ENCODE results near the gene SLC11A2.

SLC11A2 gene

DNA sequence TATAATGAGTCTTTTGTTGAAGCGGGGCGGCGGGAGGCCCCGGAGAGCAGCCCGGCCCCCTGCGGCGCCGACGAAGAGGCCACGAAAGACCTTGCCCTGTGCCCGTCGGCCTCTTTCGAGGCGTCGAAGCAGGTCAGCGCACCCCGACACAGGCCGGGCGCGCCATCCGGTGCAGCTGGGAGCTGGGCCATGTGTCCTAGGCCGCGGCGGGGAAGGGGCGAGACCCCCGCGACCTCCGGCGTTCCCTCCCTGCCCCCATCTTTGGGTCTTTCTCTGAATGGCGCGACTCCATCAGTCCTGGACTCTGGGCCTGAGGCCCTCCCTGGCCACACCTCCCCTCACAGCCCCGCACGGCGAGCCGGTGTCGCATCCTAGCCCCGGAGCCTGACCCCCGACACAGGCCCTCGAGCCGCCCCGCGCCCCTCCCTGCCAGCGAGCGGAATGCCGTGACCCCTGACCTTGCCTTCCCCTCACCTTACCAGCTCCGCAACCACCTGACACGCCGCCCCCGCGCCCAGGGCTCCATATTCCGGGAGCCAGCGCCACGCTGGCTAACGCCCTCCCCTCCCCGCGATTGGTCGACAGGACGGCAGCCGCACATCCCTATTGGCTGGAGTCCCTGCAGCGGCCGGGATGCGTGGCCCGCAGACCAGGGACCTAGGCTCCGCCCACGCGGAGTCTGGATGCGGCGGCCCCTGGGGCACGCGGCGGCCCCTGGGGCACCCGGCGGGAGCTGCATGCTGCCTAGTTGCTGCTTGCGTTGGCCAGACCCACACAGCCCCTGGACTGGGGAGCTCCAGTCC, at the start of gene SLC11A2:
TSS of gene SLC11A2 (minus strand) at position 549 of the 803 bp plus-strand sequence. CDS start 15,656 bp downstream, outside the sequence.
- H3K27me3 ChIP-seq (ENCODE audit: insufficient read depth, insufficient read length): no peaks in the 10 kb centered on the region
- no peak for TF ChIP-seq ZNF274 (IDR thresholded peaks at IDR 0.05; ENCODE audit: low read depth, low read length)
- TF ChIP-seq YY1 (IDR thresholded peaks at IDR 0.05; ENCODE audit: insufficient read depth, insufficient read length): no peak
- no peak for TF ChIP-seq SUZ12 (IDR thresholded peaks at IDR 0.05; ENCODE audit: extremely low read depth, insufficient read depth, insufficient read length)
- DNase-seq (ENCODE audit: low read depth, low spot score): peak; percentile 94
- no peaks in the 10 kb centered on the region for H3K9me3 ChIP-seq (ENCODE audit: insufficient read depth, low read length)
- peaks cover 7% of the 10 kb centered on the region for H3K4me1 ChIP-seq (ENCODE audit: insufficient read depth, insufficient read length)
- H3K36me3 ChIP-seq (ENCODE audit: insufficient read depth, insufficient read length, low read length): peaks cover 4% of the 10 kb centered on the region
- peak within 1 kb of the TSS; percentile 79 for H3K4me3 ChIP-seq (ENCODE audit: insufficient read length, low read depth)
- H3K9ac ChIP-seq (ENCODE audit: insufficient read length, low read depth): peak within 1 kb of the TSS; percentile 94

DNA sequence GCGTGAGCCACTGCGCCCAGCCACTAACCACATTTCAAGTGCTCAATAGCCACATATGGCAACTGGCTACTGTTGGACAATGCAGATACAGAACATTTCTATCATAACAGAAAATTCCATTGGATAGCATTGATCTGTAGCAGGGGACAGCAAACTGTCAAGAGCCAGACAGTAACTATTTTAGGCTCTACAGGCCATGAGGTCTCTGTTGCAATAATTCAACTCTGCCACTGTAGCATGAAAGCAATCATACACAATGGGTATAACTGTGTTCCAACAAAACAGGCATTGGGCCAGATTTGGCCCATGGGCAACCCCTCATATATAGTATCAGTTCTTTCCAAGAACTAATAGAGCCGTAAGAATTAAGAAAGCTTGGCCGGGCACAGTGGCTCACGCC, 49.2 kb upstream of the SLC11A2 start:
- no peak for TF ChIP-seq YY1 (IDR thresholded peaks at IDR 0.05; ENCODE audit: insufficient read depth, insufficient read length)
- no peak for TF ChIP-seq SUZ12 (IDR thresholded peaks at IDR 0.05; ENCODE audit: extremely low read depth, insufficient read depth, insufficient read length)
- TF ChIP-seq ZNF274 (IDR thresholded peaks at IDR 0.05; ENCODE audit: low read depth, low read length): no peak
- DNase-seq (ENCODE audit: low read depth, low spot score): no peak

DNA sequence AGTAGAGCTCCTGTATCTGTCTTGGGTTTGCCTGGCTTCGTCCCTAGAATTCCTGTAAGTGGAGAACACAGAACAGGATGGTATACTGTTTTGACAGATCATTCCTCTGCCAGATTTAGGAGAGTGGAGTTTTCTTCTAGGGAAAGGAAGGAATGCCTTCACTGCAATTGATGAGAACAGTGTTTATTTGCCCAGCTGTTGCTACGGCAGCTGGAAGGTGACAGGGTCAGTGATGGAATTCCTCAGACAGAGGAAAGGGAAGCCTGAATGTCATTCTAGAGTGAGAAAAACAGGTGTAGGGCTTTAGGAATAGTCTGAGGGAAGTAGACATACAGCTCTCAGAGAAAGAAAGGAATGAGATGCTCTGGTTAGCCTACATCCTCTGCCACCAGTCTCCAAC, 45.5 kb upstream of the SLC11A2 start:
- no peak overlapping the region for H3K4me3 ChIP-seq (ENCODE audit: insufficient read length, low read depth)
- peaks cover 80% of the 10 kb centered on the region for H3K36me3 ChIP-seq (ENCODE audit: insufficient read depth, insufficient read length, low read length)
- no peak for DNase-seq (ENCODE audit: low read depth, low spot score)
- no peaks in the 10 kb centered on the region for H3K27me3 ChIP-seq (ENCODE audit: insufficient read depth, insufficient read length)
- TF ChIP-seq SUZ12 (IDR thresholded peaks at IDR 0.05; ENCODE audit: extremely low read depth, insufficient read depth, insufficient read length): no peak
- no peak for TF ChIP-seq ZNF274 (IDR thresholded peaks at IDR 0.05; ENCODE audit: low read depth, low read length)
- TF ChIP-seq YY1 (IDR thresholded peaks at IDR 0.05; ENCODE audit: insufficient read depth, insufficient read length): no peak
- peaks cover 3% of the 10 kb centered on the region for H3K4me1 ChIP-seq (ENCODE audit: insufficient read depth, insufficient read length)
- no peaks in the 10 kb centered on the region for H3K9me3 ChIP-seq (ENCODE audit: insufficient read depth, low read length)
- no peak overlapping the region for H3K9ac ChIP-seq (ENCODE audit: insufficient read length, low read depth)

More for the DNA sequence above, 49.2 kb upstream of the SLC11A2 start:
- Histone ChIP-seq H3K9me3 (ENCODE audit: insufficient read depth, low read length) (no peaks in the 10 kb centered on the region), H3K9ac (ENCODE audit: insufficient read length, low read depth) (no peak overlapping the region), H3K36me3 (ENCODE audit: insufficient read depth, insufficient read length, low read length) (peaks cover 51% of the 10 kb centered on the region), H3K27me3 (ENCODE audit: insufficient read depth, insufficient read length) (no peaks in the 10 kb centered on the region), H3K4me3 (ENCODE audit: insufficient read length, low read depth) (no peak overlapping the region), H3K4me1 (ENCODE audit: insufficient read depth, insufficient read length) (peaks cover 3% of the 10 kb centered on the region)

DNA sequence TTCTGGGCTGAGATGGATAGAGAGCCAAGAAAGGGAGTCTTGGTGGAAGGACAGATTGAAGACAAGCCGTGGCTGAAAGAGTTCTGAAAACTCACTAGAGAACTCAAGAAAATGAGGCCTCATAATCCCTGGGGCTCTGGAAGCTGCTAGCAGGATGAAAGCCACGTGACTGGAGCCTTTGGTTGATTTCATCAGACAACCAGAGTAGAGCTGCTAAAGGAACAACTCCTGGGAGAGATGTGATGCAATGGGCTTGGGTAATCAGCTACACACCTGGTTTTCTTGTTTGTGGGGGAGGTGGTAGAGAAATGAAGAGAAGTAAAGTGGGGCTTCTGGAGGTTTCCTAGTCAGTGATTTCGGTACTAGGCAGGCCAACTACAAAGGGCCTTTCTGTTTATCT, 43.8 kb upstream of the SLC11A2 start:
- TF ChIP-seq ZNF274 (IDR thresholded peaks at IDR 0.05; ENCODE audit: low read depth, low read length): no peak
- peaks cover 84% of the 10 kb centered on the region for H3K36me3 ChIP-seq (ENCODE audit: insufficient read depth, insufficient read length, low read length)
- no peaks in the 10 kb centered on the region for H3K4me1 ChIP-seq (ENCODE audit: insufficient read depth, insufficient read length)
- H3K27me3 ChIP-seq (ENCODE audit: insufficient read depth, insufficient read length): no peaks in the 10 kb centered on the region
- H3K4me3 ChIP-seq (ENCODE audit: insufficient read length, low read depth): no peak overlapping the region
- no peak for DNase-seq (ENCODE audit: low read depth, low spot score)
- H3K9ac ChIP-seq (ENCODE audit: insufficient read length, low read depth): no peak overlapping the region
- no peaks in the 10 kb centered on the region for H3K9me3 ChIP-seq (ENCODE audit: insufficient read depth, low read length)

DNA sequence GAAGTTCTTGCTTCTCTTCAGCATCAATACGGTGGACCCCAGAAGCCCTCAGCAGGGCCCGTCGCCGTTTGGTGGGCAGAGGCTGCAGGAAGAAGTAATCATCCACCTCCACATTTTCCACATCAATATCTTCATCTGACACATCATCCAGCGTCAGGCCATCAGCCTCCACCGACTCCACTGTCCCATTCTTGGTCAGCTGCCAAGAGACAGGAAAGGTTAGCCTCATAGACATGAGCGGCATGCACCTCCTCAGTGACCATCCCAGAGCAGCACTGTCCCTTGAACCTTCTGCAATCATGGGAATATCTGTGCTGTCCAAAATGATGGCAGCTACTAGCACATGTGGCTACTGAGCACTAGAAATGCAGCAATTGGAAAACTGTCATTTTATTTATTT, 41.6 kb upstream of the SLC11A2 start:
- TF ChIP-seq YY1 (IDR thresholded peaks at IDR 0.05; ENCODE audit: insufficient read depth, insufficient read length) (no peak), SUZ12 (IDR thresholded peaks at IDR 0.05; ENCODE audit: extremely low read depth, insufficient read depth, insufficient read length) (no peak), ZNF274 (IDR thresholded peaks at IDR 0.05; ENCODE audit: low read depth, low read length) (no peak)
- no peak overlapping the region for H3K4me3 ChIP-seq (ENCODE audit: insufficient read length, low read depth)
- no peaks in the 10 kb centered on the region for H3K9me3 ChIP-seq (ENCODE audit: insufficient read depth, low read length)
- DNase-seq (ENCODE audit: low read depth, low spot score): no peak
- H3K27me3 ChIP-seq (ENCODE audit: insufficient read depth, insufficient read length): no peaks in the 10 kb centered on the region
- H3K36me3 ChIP-seq (ENCODE audit: insufficient read depth, insufficient read length, low read length): peaks cover 91% of the 10 kb centered on the region
- H3K4me1 ChIP-seq (ENCODE audit: insufficient read depth, insufficient read length): no peaks in the 10 kb centered on the region
- no peak overlapping the region for H3K9ac ChIP-seq (ENCODE audit: insufficient read length, low read depth)

DNA sequence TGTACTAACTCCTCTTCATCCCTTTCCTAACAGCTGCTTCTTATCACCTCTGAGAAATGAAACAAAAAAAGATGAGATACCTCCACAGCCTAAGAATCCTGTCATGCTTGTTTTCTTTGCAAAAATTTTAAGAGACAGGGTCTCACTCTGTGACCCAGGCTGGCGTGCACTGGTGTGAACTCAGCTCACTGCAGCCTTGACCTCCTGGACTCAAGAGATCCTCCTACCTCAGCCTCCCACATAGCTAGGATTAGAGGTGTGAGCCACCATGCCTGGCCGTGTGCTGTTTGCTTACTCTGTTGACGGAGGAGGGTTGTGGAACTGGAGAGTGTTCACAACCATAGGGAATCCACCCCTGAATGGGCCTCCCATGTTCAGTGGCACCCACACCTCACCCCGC, 41.0 kb upstream of the SLC11A2 start:
- Histone ChIP-seq H3K9ac (ENCODE audit: insufficient read length, low read depth) (no peak overlapping the region), H3K4me1 (ENCODE audit: insufficient read depth, insufficient read length) (no peaks in the 10 kb centered on the region), H3K4me3 (ENCODE audit: insufficient read length, low read depth) (no peak overlapping the region), H3K27me3 (ENCODE audit: insufficient read depth, insufficient read length) (no peaks in the 10 kb centered on the region), H3K36me3 (ENCODE audit: insufficient read depth, insufficient read length, low read length) (peaks cover 93% of the 10 kb centered on the region), H3K9me3 (ENCODE audit: insufficient read depth, low read length) (no peaks in the 10 kb centered on the region)
- no peak for DNase-seq (ENCODE audit: low read depth, low spot score)
- no peak for TF ChIP-seq SUZ12 (IDR thresholded peaks at IDR 0.05; ENCODE audit: extremely low read depth, insufficient read depth, insufficient read length)
- TF ChIP-seq YY1 (IDR thresholded peaks at IDR 0.05; ENCODE audit: insufficient read depth, insufficient read length): no peak
- TF ChIP-seq ZNF274 (IDR thresholded peaks at IDR 0.05; ENCODE audit: low read depth, low read length): no peak

DNA sequence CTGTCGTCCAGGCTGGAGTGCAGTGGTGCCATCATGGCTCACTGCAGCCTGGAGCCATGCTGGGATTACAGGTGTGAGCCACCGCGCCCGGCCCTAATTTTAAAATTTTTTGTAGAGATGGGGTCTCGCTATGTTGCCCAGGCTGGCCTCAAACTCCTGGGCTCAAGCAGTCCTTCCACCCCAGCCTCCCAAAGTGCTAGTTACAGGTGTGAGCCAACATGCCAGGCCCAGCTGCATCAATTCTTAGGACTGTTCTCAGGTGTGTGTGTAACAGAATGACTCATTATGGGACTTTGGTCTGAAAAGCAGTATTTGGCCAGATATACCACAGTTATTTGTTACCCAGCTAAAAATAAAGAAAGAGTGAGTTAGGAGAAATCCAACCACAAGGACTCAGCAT, 39.3 kb upstream of the SLC11A2 start:
- TF ChIP-seq SUZ12 (IDR thresholded peaks at IDR 0.05; ENCODE audit: extremely low read depth, insufficient read depth, insufficient read length): no peak
- no peak for TF ChIP-seq ZNF274 (IDR thresholded peaks at IDR 0.05; ENCODE audit: low read depth, low read length)
- TF ChIP-seq YY1 (IDR thresholded peaks at IDR 0.05; ENCODE audit: insufficient read depth, insufficient read length): no peak
- Histone ChIP-seq H3K36me3 (ENCODE audit: insufficient read depth, insufficient read length, low read length) (peaks cover 92% of the 10 kb centered on the region), H3K4me3 (ENCODE audit: insufficient read length, low read depth) (no peak overlapping the region), H3K9ac (ENCODE audit: insufficient read length, low read depth) (no peak overlapping the region), H3K27me3 (ENCODE audit: insufficient read depth, insufficient read length) (no peaks in the 10 kb centered on the region), H3K9me3 (ENCODE audit: insufficient read depth, low read length) (no peaks in the 10 kb centered on the region), H3K4me1 (ENCODE audit: insufficient read depth, insufficient read length) (no peaks in the 10 kb centered on the region)
- no peak for DNase-seq (ENCODE audit: low read depth, low spot score)
